Activated CD8-positive, alpha-beta T cell treated with anti-CD3 and anti-CD28 coated beads for 36 hours (primary cell): ENCODE measurements around the gene ZNF496. TPM values are rescaled to one million over a fixed set of nuclear protein-coding genes. Genes with fewer than 3 reads are reported as not detected.
A peak's percentile ranks its signal among the peaks of the same experiment; 100 is the strongest.
"Not testable (repeated sequence)": the region's sequence is repeated elsewhere in the genome, so short reads cannot be mapped to it uniquely, and the experiment has no call there.

ENCODE experiments used
- ATAC-seq: fragments of 200-7000 bp; cut with Tn5 transposase; one replicate; pipeline ENCODE4 v1.10.0; 2021; ENCODE audit warnings: mild to moderate bottlenecking, moderate library complexity
- CTCF ChIA-PET: fragments of 350-600 bp; sonication (Branson Sonifier 250); formaldehyde crosslinking; loops from one replicate; lab custom pipeline; 2021; ENCODE audit warnings: antibody characterized with exemption; lab: Charles Lee
- POLR2A ChIA-PET: fragments of 350-600 bp; sonication (Branson Sonifier 250); formaldehyde crosslinking; loops from one replicate; lab custom pipeline; 2021; ENCODE audit warnings: antibody characterized with exemption; lab: Charles Lee
- DNase-seq: peaks from one replicate; pipeline ENCODE4 v3.0.0-alpha.2; 2020
- H3K27ac Mint-ChIP-seq: one replicate; pipeline ENCODE4 v1.8.0; 2021; ENCODE audit warnings: mild to moderate bottlenecking, mixed read lengths
- H3K27me3 Mint-ChIP-seq: one replicate; pipeline ENCODE4 v1.8.0; 2021; ENCODE audit warnings: mixed read lengths
- H3K36me3 Mint-ChIP-seq: one replicate; pipeline ENCODE4 v1.8.0; 2021; ENCODE audit warnings: low read depth, mixed read lengths
- H3K4me1 Mint-ChIP-seq: one replicate; pipeline ENCODE4 v1.8.0; 2021; ENCODE audit warnings: low read depth, mixed read lengths
- H3K4me3 Mint-ChIP-seq: one replicate; pipeline ENCODE4 v1.8.0; 2021; ENCODE audit warnings: mild to moderate bottlenecking, moderate library complexity, mixed read lengths
- H3K9me3 Mint-ChIP-seq: one replicate; pipeline ENCODE4 v1.8.0; 2021; ENCODE audit warnings: mixed read lengths
- CTCF ChIP-seq: fragments of 200-600 bp; IDR thresholded peaks from one replicate; pipeline ENCODE4 v1.8.0; 2022; ENCODE audit warnings: antibody characterized with exemption, mild to moderate bottlenecking
- intact Hi-C: fragments of 100-400 bp; cut with micrococcal nuclease; formaldehyde crosslinking; loops from one replicate; pipeline ENCODE4 v1.10.0; 2022
- total RNA-seq, 2 experiments: library from RNA; stranded (reverse); gene quantifications; one replicate each; pipeline ENCODE4 v1.2.3, GENCODE V29; 2021

The ZNF496 gene
- total RNA-seq, 2 experiments from 2014 or later, result 27.5 to 28.0 TPM

- ChIA-PET CTCF (no interaction called here), POLR2A (interaction anchor here (0.6 kb wide), 1 partner anchor 424 kb away, joined by 3 read pairs; no protein-coding TSS in a partner anchor)
- H3K4me1 Mint-ChIP-seq, result peaks cover 12% of the 10 kb centered on the region
- ATAC-seq, result no peak
- no peak for TF ChIP-seq CTCF
- DNase-seq, result no peak
- no peak overlapping the region for H3K4me3 Mint-ChIP-seq
- no peaks in the 10 kb centered on the region for H3K36me3 Mint-ChIP-seq
- peaks cover 12% of the 10 kb centered on the region for H3K27me3 Mint-ChIP-seq
- H3K27ac Mint-ChIP-seq, result no peak overlapping the region
- intact Hi-C loops, result no loop called here
- no peaks in the 10 kb centered on the region for H3K9me3 Mint-ChIP-seq
Measured at GRCh38 chr1:247357052-247357780, 25.5 kb upstream of the ZNF496 start.

- H3K9me3 Mint-ChIP-seq, POLR2A ChIA-PET, H3K27ac Mint-ChIP-seq, DNase-seq, H3K4me3 Mint-ChIP-seq, ATAC-seq, H3K4me1 Mint-ChIP-seq, intact Hi-C loops, H3K36me3 Mint-ChIP-seq: not testable (repeated sequence)
- CTCF ChIA-PET, result interaction anchor here (1.1 kb wide), 1 partner anchor 17 kb away, joined by 4 read pairs; no protein-coding TSS in a partner anchor
- H3K27me3 Mint-ChIP-seq, result peaks cover 12% of the 10 kb centered on the region
Measured at GRCh38 chr1:247355160-247355559, 23.5 kb upstream of the ZNF496 start.

DNA sequence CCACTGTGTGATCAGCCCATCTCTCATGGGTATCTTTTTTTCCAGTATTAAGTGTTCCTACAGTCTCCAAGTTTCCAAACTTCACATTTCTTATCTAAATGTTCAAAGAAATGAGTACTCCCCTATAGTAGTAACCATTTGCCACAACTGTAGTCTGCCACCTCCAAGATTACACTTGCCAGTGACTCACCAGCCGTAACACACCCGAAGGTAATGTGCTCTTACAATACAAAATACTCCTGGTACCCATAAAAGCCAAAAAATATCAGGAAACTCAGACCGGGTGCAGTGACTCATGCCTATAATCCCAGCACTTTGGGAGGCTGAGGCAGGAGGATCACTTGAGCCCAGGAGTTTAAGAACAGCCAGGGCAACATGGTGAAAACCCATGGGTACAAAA lies 20.5 kb upstream of the ZNF496 start:
- Mint-ChIP-seq H3K27ac (no peak overlapping the region), H3K27me3 (peaks cover 2% of the 10 kb centered on the region), H3K36me3 (no peaks in the 10 kb centered on the region), H3K4me3 (no peak overlapping the region), H3K9me3 (no peaks in the 10 kb centered on the region), H3K4me1 (peaks cover 14% of the 10 kb centered on the region)
- ChIA-PET CTCF (interaction anchor here (0.9 to 1.3 kb wide), 2 partner anchors 20 to 37 kb away, joined by 3 read pairs; no protein-coding TSS in a partner anchor), POLR2A (interaction anchor here (1.5 kb wide), 1 partner anchor 19 kb away, joined by 5 read pairs; no protein-coding TSS in a partner anchor)
- no peak for TF ChIP-seq CTCF
- no peak for ATAC-seq
- no peak for DNase-seq
- intact Hi-C loops, result no loop called here

GRCh38 chr1:247350587-247350986 lies 18.9 kb upstream of the ZNF496 start:
- H3K36me3 Mint-ChIP-seq, result no peaks in the 10 kb centered on the region
- no peak overlapping the region for H3K4me3 Mint-ChIP-seq
- no peak for DNase-seq
- H3K27me3 Mint-ChIP-seq, result peaks cover 2% of the 10 kb centered on the region
- no peak overlapping the region for H3K27ac Mint-ChIP-seq
- intact Hi-C loops, result no loop called here
- H3K9me3 Mint-ChIP-seq, result no peaks in the 10 kb centered on the region
- POLR2A ChIA-PET, result interaction anchor here (0.6 kb wide), 1 partner anchor 39 kb away, joined by 3 read pairs; no protein-coding TSS in a partner anchor
- peaks cover 14% of the 10 kb centered on the region for H3K4me1 Mint-ChIP-seq
- TF ChIP-seq CTCF, result no peak
- CTCF ChIA-PET, result interaction anchor here (0.7 kb wide), 1 partner anchor 330 kb away, joined by 3 read pairs; no protein-coding TSS in a partner anchor
- no peak for ATAC-seq

- CTCF ChIA-PET, result no interaction called here
Measured at GRCh38 chr1:247347477-247348222, 16.0 kb upstream of the ZNF496 start.

More at GRCh38 chr1:247347477-247348222, 16.0 kb upstream of the ZNF496 start:
- Mint-ChIP-seq H3K4me1 (peaks cover 27% of the 10 kb centered on the region), H3K27ac (no peak overlapping the region), H3K4me3 (peak overlapping the region; percentile 19), H3K9me3 (no peaks in the 10 kb centered on the region), H3K36me3 (no peaks in the 10 kb centered on the region), H3K27me3 (peaks cover 2% of the 10 kb centered on the region)
- intact Hi-C loops, result no loop called here
- POLR2A ChIA-PET, result interaction anchor here (1.0 kb wide), 1 partner anchor 8 kb away, joined by 4 read pairs; no protein-coding TSS in a partner anchor
- ATAC-seq, result no peak
- DNase-seq, result no peak
- TF ChIP-seq CTCF, result no peak
